Ovary (tissue), 3 donors: ENCODE measurements around the gene A1BG.

Experiments used
- EP300 ChIP-seq: sonication (generic); formaldehyde crosslinking; IDR thresholded peaks from one replicate; pipeline ENCODE4 v1.6.1; 2017; ENCODE audit warnings: antibody characterized with exemption
- POLR2A ChIP-seq: fragments of 450-650 bp; IDR thresholded peaks from one replicate; pipeline ENCODE4 v1.6.1; 2017; ENCODE audit warnings: antibody characterized with exemption, mild to moderate bottlenecking, moderate library complexity
- TF ChIP-seq, protein P1 (sequence below), 3 donors: fragments of 450-650 bp in 2 of 3; fragments of 200-600 bp in 1 of 3; IDR thresholded peaks; one replicate each; pipeline versions ENCODE4 v1.5.1 to v1.8.0; 2016 to 2022; ENCODE audit warnings: antibody characterized with exemption in 3 of 3, mild to moderate bottlenecking in 1 of 3
- donor health status: DM: no; HTN: no; CAD: no.

GRCh38 chr19:58374200-58374599, 20.9 kb upstream of the A1BG start:
- TF ChIP-seq, protein P1, sequence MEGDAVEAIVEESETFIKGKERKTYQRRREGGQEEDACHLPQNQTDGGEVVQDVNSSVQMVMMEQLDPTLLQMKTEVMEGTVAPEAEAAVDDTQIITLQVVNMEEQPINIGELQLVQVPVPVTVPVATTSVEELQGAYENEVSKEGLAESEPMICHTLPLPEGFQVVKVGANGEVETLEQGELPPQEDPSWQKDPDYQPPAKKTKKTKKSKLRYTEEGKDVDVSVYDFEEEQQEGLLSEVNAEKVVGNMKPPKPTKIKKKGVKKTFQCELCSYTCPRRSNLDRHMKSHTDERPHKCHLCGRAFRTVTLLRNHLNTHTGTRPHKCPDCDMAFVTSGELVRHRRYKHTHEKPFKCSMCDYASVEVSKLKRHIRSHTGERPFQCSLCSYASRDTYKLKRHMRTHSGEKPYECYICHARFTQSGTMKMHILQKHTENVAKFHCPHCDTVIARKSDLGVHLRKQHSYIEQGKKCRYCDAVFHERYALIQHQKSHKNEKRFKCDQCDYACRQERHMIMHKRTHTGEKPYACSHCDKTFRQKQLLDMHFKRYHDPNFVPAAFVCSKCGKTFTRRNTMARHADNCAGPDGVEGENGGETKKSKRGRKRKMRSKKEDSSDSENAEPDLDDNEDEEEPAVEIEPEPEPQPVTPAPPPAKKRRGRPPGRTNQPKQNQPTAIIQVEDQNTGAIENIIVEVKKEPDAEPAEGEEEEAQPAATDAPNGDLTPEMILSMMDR (IDR thresholded peaks at IDR 0.05): no peak
- TF ChIP-seq POLR2A (no peak), EP300 (no peak)
